ENCODE measurements around the gene PPFIBP1. TPM values are rescaled to one million over a fixed set of nuclear protein-coding genes. Genes with fewer than 3 reads are reported as not detected.

The PPFIBP1 gene
- total and polyA plus RNA-seq, 9 of the 15 experiments (the other 6 are each of a cell fraction or from before 2014, with no cell fraction given), result 0.46 to 3.5 (median 1.8) TPM

- peak in 1 of 3 experiments; percentile 19 for TF ChIP-seq YY1 (IDR thresholded peaks at IDR 0.05; ENCODE audit: borderline replicate concordance in 1 of 3, control insufficient read depth in 1 of 3, extremely low read depth in 1 of 3, insufficient read depth in 3 of 3, insufficient read length in 1 of 3, insufficient replicate concordance in 2 of 3, low read depth in 1 of 3, low read length in 2 of 3)
- no peak for TF ChIP-seq E4F1 (CRISPR knock-in tag; IDR thresholded peaks at IDR 0.05; ENCODE audit: borderline replicate concordance)
- peak; percentile 82 to 84 for TF ChIP-seq NRF1 (conservative IDR thresholded peaks at IDR 0.05 in 1 of 2, IDR thresholded peaks at IDR 0.05 in 1 of 2)
- peak; percentile 90 for TF ChIP-seq NFYB (IDR thresholded peaks at IDR 0.05; ENCODE audit: extremely low read depth, insufficient read length)
- TF ChIP-seq TCFL5 (CRISPR knock-in tag; conservative IDR thresholded peaks at IDR 0.05), result no peak
- peak; percentile 38; the same call in 1 of the 2 replicates for TF ChIP-seq GTF2E2 (tag; IDR thresholded peaks at IDR 0.05)
- TF ChIP-seq KDM5B (IDR thresholded peaks at IDR 0.05; ENCODE audit: insufficient replicate concordance, low read depth, low read length), result peak; percentile 32
- peak; percentile 30; the same call in 1 of the 2 replicates for TF ChIP-seq CXXC5 (CRISPR knock-in tag; IDR thresholded peaks at IDR 0.05)
- TF ChIP-seq EGR1 (conservative IDR thresholded peaks at IDR 0.05), result peak; percentile 58
- 0 out of 2 replicates have a peak, but pooled peaks have one; percentile 51 for TF ChIP-seq SMARCE1 (IDR thresholded peaks at IDR 0.05)
- peak; percentile 46; the same call in 1 of the 2 replicates for TF ChIP-seq ZEB2 (IDR thresholded peaks at IDR 0.05)
- TF ChIP-seq CTBP1 (IDR thresholded peaks at IDR 0.05; ENCODE audit: borderline replicate concordance), result peak; percentile 79
- peak; percentile 63 for TF ChIP-seq POLR2G (IDR thresholded peaks at IDR 0.05; ENCODE audit: low read depth, low read length)
- TF ChIP-seq ZBTB11 (CRISPR knock-in tag; IDR thresholded peaks at IDR 0.05), result peak in 1 of 3 experiments; percentile 33; a peak in 1 of 6 replicates
- TF ChIP-seq CREBBP (IDR thresholded peaks at IDR 0.05; ENCODE audit: low read depth, low read length), result no peak
- TF ChIP-seq SP2 (IDR thresholded peaks at IDR 0.05; ENCODE audit: extremely low read depth, low read depth, low read length, poor library complexity, severe bottlenecking), result peak; percentile 86
- TF ChIP-seq GABPA (tag; conservative IDR thresholded peaks at IDR 0.05; ENCODE audit: low read depth), result peak; percentile 61
These were observed at the start of gene PPFIBP1 (continued) for GRCh38 chr12:27523642-27524493.

Data from K562 (cell line).